H7 (cell line): ENCODE results near the gene SOST. TPM values are rescaled to one million over a fixed set of nuclear protein-coding genes. Genes with fewer than 3 reads are reported as not detected.
"Not testable (repeated sequence)": the region's sequence is repeated elsewhere in the genome, so short reads cannot be mapped to it uniquely, and the experiment has no call there.

Experiments used
- DNase-seq: peaks from one replicate; pipeline ENCODE4 v3.0.0; 2012
- H3K27me3 ChIP-seq: 2 replicates; pipeline ENCODE4 v1.6.0; 2011; ENCODE audit warnings: mild to moderate bottlenecking, low read length; ENCODE audit not compliant: control insufficient read depth, insufficient read depth
- H3K36me3 ChIP-seq: replicated peaks from 2 replicates; pipeline ENCODE4 v1.5.1; 2011; ENCODE audit warnings: low read length; ENCODE audit not compliant: control insufficient read depth, insufficient read depth
- H3K4me3 ChIP-seq: 2 replicates; pipeline ENCODE4 v1.5.1; 2011; ENCODE audit warnings: low read depth, mild to moderate bottlenecking, control low read depth, low read length, moderate library complexity; ENCODE audit not compliant: insufficient read depth
- total RNA-seq: library from RNA; depleted of rRNA; stranded (reverse); fragments of >200 nt; shearing (Covaris generic); gene quantifications from 2 replicates; pipeline ENCODE4 v1.2.3, GENCODE V29; 2014; rRNA removed

The SOST gene
- total RNA-seq, result not detected in 2 replicates

- Histone ChIP-seq H3K36me3 (no peaks in the 10 kb centered on the region), H3K27me3 (peaks cover 18% of the 10 kb centered on the region), H3K4me3 (no peak within 1 kb of the TSS)
- peak; percentile 50 for DNase-seq
Observed at GRCh38 chr17:43758497-43759174, at the start of gene SOST. Gene SOST (minus strand): TSS chr17:43758791. CDS start chr17:43758741, 50 bp downstream.

- no peak overlapping the region for H3K4me3 ChIP-seq
- H3K36me3 ChIP-seq, result peaks cover 2% of the 10 kb centered on the region; the same call in 1 of the 2 replicates
- H3K27me3 ChIP-seq, result no peaks in the 10 kb centered on the region
- DNase-seq, result no peak
Observed at GRCh38 chr17:43808076-43808475, 49.5 kb upstream of the SOST start.

- Histone ChIP-seq H3K4me3 (no peak overlapping the region), H3K36me3 (peaks cover 1% of the 10 kb centered on the region; the same call in 1 of the 2 replicates), H3K27me3 (no peaks in the 10 kb centered on the region)
- no peak for DNase-seq
Observed at GRCh38 chr17:43805117-43805516, 46.5 kb upstream of the SOST start.

- no peaks in the 10 kb centered on the region for H3K27me3 ChIP-seq
- DNase-seq, result peak; percentile 68
- H3K4me3 ChIP-seq, result no peak overlapping the region
- peaks cover 1% of the 10 kb centered on the region; the same call in 1 of the 2 replicates for H3K36me3 ChIP-seq
Observed at GRCh38 chr17:43803758-43804157, 45.2 kb upstream of the SOST start.

- no peak for DNase-seq
- Histone ChIP-seq H3K36me3 (no peaks in the 10 kb centered on the region), H3K27me3 (no peaks in the 10 kb centered on the region), H3K4me3 (no peak overlapping the region)
Observed at GRCh38 chr17:43801844-43802243, 43.3 kb upstream of the SOST start.

GRCh38 chr17:43800736-43801135 is 42.1 kb upstream of the SOST start:
- Histone ChIP-seq H3K36me3 (no peaks in the 10 kb centered on the region), H3K27me3 (no peaks in the 10 kb centered on the region)
- no peak for DNase-seq

GRCh38 chr17:43799047-43799446 is 40.5 kb upstream of the SOST start:
- no peak for DNase-seq
- Histone ChIP-seq H3K4me3 (no peak overlapping the region), H3K36me3 (no peaks in the 10 kb centered on the region), H3K27me3 (no peaks in the 10 kb centered on the region)

More at GRCh38 chr17:43800736-43801135, 42.1 kb upstream of the SOST start:
- H3K4me3 ChIP-seq, result no peak overlapping the region

GRCh38 chr17:43798024-43798423 is 39.4 kb upstream of the SOST start:
- H3K27me3 ChIP-seq, H3K4me3 ChIP-seq, DNase-seq, H3K36me3 ChIP-seq: not testable (repeated sequence)

- H3K4me3 ChIP-seq, H3K27me3 ChIP-seq, H3K36me3 ChIP-seq, DNase-seq: not testable (repeated sequence)
Observed at GRCh38 chr17:43792668-43793067, 34.1 kb upstream of the SOST start.

- Histone ChIP-seq H3K27me3 (no peaks in the 10 kb centered on the region), H3K4me3 (no peak overlapping the region), H3K36me3 (no peaks in the 10 kb centered on the region)
- DNase-seq, result peak; percentile 61
Observed at GRCh38 chr17:43791589-43791988, 33.0 kb upstream of the SOST start.

GRCh38 chr17:43790311-43790940 is 31.8 kb upstream of the SOST start:
- H3K36me3 ChIP-seq, result no peaks in the 10 kb centered on the region
- H3K27me3 ChIP-seq, result no peaks in the 10 kb centered on the region
- DNase-seq, result no peak
- H3K4me3 ChIP-seq, result no peak overlapping the region

GRCh38 chr17:43789482-43789881 is 30.9 kb upstream of the SOST start:
- no peak for DNase-seq
- Histone ChIP-seq H3K4me3 (no peak overlapping the region), H3K36me3 (no peaks in the 10 kb centered on the region), H3K27me3 (no peaks in the 10 kb centered on the region)

GRCh38 chr17:43788540-43788939 is 29.9 kb upstream of the SOST start:
- H3K4me3 ChIP-seq, result no peak overlapping the region
- H3K27me3 ChIP-seq, result no peaks in the 10 kb centered on the region
- no peaks in the 10 kb centered on the region for H3K36me3 ChIP-seq
- DNase-seq, result no peak

GRCh38 chr17:43787728-43788127 is 29.1 kb upstream of the SOST start:
- Histone ChIP-seq H3K36me3 (no peaks in the 10 kb centered on the region), H3K27me3 (no peaks in the 10 kb centered on the region), H3K4me3 (no peak overlapping the region)
- no peak for DNase-seq

- DNase-seq, result no peak
- Histone ChIP-seq H3K4me3 (no peak overlapping the region), H3K27me3 (peaks cover 1% of the 10 kb centered on the region; the same call in 1 of the 2 replicates), H3K36me3 (no peaks in the 10 kb centered on the region)
Observed at GRCh38 chr17:43784628-43785101, 26.1 kb upstream of the SOST start.
